A549 (cell line): ENCODE measurements around the gene RNF43. TPM values are rescaled to one million over a fixed set of nuclear protein-coding genes. Genes with fewer than 3 reads are reported as not detected.

Experiments used
- ATAC-seq, 2 experiments: fragments of 200-7000 bp in 1 of 2; fragments of >200 bp in 1 of 2; cut with Nextera tagmentation in 1 of 2; cut with Tn5 transposase in 1 of 2; 3 replicates each; pipeline versions ENCODE4 v1.8.0 to v1.9.1; 2018 to 2020; ENCODE audit warnings: mild to moderate bottlenecking in 1 of 2, moderate library complexity in 1 of 2
- CTCF ChIA-PET: fragments of 300-600 bp; sonication (Branson Sonifier 250); formaldehyde crosslinking; extraction: SDS; loops from one replicate; lab custom pipeline; 2021; ENCODE audit warnings: antibody characterized with exemption, inconsistent platforms; lab: Yijun Ruan, JAX
- POLR2A ChIA-PET: fragments of 350-600 bp; formaldehyde crosslinking; extraction: SDS; loops from one replicate; lab custom pipeline; 2021; ENCODE audit warnings: antibody characterized with exemption, inconsistent platforms; lab: Yijun Ruan, JAX
- DNase-seq, 2 experiments: peaks; one replicate each; pipeline versions ENCODE4 v3.0.0 to v3.0.0-alpha.2; 2011 to 2016; ENCODE audit warnings: low read depth in 1 of 2, low spot score in 1 of 2
- FAIRE-seq: peaks from 2 replicates; lab custom pipeline; 2011; peaks lifted over from hg19 to GRCh38; lab: Jason Lieb, UNC
- H3K27ac ChIP-seq, 2 experiments: fragments of >200 bp; sonication (Bioruptor Twin); formaldehyde crosslinking; 3 replicates each; pipeline ENCODE4 v1.5.1; 2016 to 2017
- H3K4me1 ChIP-seq: fragments of >200 bp; sonication (Bioruptor Twin); formaldehyde crosslinking; 3 replicates; pipeline ENCODE4 v1.6.1; 2016
- H3K4me2 ChIP-seq: fragments of >200 bp; sonication (Bioruptor Twin); formaldehyde crosslinking; 3 replicates; pipeline ENCODE4 v1.6.1; 2016
- H3K4me3 ChIP-seq: fragments of >200 bp; sonication (Bioruptor Twin); formaldehyde crosslinking; 3 replicates; pipeline ENCODE4 v1.5.1; 2016
- H3K9me3 ChIP-seq: fragments of >200 bp; sonication (Bioruptor Twin); formaldehyde crosslinking; 3 replicates; pipeline ENCODE4 v1.6.1; 2016
- BHLHE40 ChIP-seq: IDR thresholded peaks from 2 replicates; pipeline ENCODE4 v1.6.1; 2012; ENCODE audit warnings: low read depth, low read length, inconsistent platforms
- CBX2 ChIP-seq: fragments of 200-600 bp; sonication (generic); IDR thresholded peaks from 2 replicates; pipeline ENCODE4 v1.6.1; 2016; ENCODE audit warnings: low read depth, mild to moderate bottlenecking, borderline replicate concordance
- CEBPB ChIP-seq, 2 experiments: fragments of >200 bp in 1 of 2; sonication (Bioruptor Twin) in 1 of 2; formaldehyde crosslinking in 1 of 2; IDR thresholded peaks; 2 replicates each; pipeline ENCODE4 v1.6.1; 2012 to 2016
- CHD2 ChIP-seq: fragments of 150-350 bp; IDR thresholded peaks from 2 replicates; pipeline ENCODE4 v1.6.1; 2014; ENCODE audit warnings: low read length; ENCODE audit not compliant: partially characterized antibody
- EHF ChIP-seq: fragments of 250-450 bp; sonication (Bioruptor Pico); IDR thresholded peaks from 2 replicates; pipeline ENCODE4 v1.5.0; 2020; ENCODE audit warnings: mild to moderate bottlenecking
- ELK1 ChIP-seq: fragments of 150-350 bp; IDR thresholded peaks from 2 replicates; pipeline ENCODE4 v1.6.1; 2014; ENCODE audit warnings: low read depth, mild to moderate bottlenecking, low read length
- EP300 ChIP-seq, 2 experiments: fragments of >200 bp; sonication (Bioruptor Twin); formaldehyde crosslinking; IDR thresholded peaks; 2 replicates in 1 of 2; 3 replicates in 1 of 2; pipeline ENCODE4 v1.6.1; 2016 to 2017
- FOSB ChIP-seq: fragments of 250-450 bp; sonication (Bioruptor Pico); IDR thresholded peaks from 2 replicates; pipeline ENCODE4 v1.5.0; 2020; ENCODE audit warnings: mild to moderate bottlenecking, moderate library complexity
- FOSL2 ChIP-seq, 2 experiments: fragments of 450-650 bp in 1 of 2; fragments of >200 bp in 1 of 2; sonication (Bioruptor Twin) in 1 of 2; formaldehyde crosslinking; IDR thresholded peaks; 2 replicates each; pipeline versions ENCODE4 v1.5.0 to v1.6.1; 2016 to 2020; ENCODE audit warnings: mild to moderate bottlenecking in 1 of 2, moderate library complexity in 1 of 2
- FOXS1 ChIP-seq: fragments of 250-450 bp; sonication (Bioruptor Pico); IDR thresholded peaks from 2 replicates; pipeline ENCODE4 v1.5.0; 2020; ENCODE audit warnings: mild to moderate bottlenecking, moderate library complexity
- HDAC2 ChIP-seq: fragments of 200-600 bp; sonication (generic); IDR thresholded peaks from 2 replicates; pipeline ENCODE4 v1.6.1; 2016
- HOXA7 ChIP-seq: fragments of 250-450 bp; sonication (Bioruptor Pico); IDR thresholded peaks from 2 replicates; pipeline ENCODE4 v1.5.0; 2020; ENCODE audit warnings: mild to moderate bottlenecking, moderate library complexity
- HOXB13 ChIP-seq: fragments of 250-450 bp; sonication (Bioruptor Pico); IDR thresholded peaks from 2 replicates; pipeline ENCODE4 v1.5.0; 2020; ENCODE audit warnings: low read depth, mild to moderate bottlenecking, moderate library complexity
- JUN ChIP-seq, 2 experiments: fragments of >200 bp; sonication (Bioruptor Twin); formaldehyde crosslinking; IDR thresholded peaks; 2 replicates in 1 of 2; 3 replicates in 1 of 2; pipeline ENCODE4 v1.6.1; 2016 to 2017
- JUNB ChIP-seq: fragments of >200 bp; sonication (Bioruptor Twin); formaldehyde crosslinking; IDR thresholded peaks from 2 replicates; pipeline ENCODE4 v1.6.1; 2016
- KDM1A ChIP-seq: fragments of 200-600 bp; sonication (generic); IDR thresholded peaks from 2 replicates; pipeline ENCODE4 v1.6.1; 2016; ENCODE audit warnings: low read depth, mild to moderate bottlenecking
- MAFK ChIP-seq: fragments of 450-650 bp; IDR thresholded peaks from 2 replicates; pipeline ENCODE4 v1.6.1; 2014; ENCODE audit not compliant: partially characterized antibody
- NR3C1 ChIP-seq: fragments of >200 bp; sonication (Bioruptor Twin); formaldehyde crosslinking; IDR thresholded peaks from 3 replicates; pipeline ENCODE4 v1.6.1; 2017
- PHF8 ChIP-seq: fragments of 200-600 bp; sonication (generic); IDR thresholded peaks from 2 replicates; pipeline ENCODE4 v1.6.1; 2016; ENCODE audit warnings: low read depth, mild to moderate bottlenecking, antibody characterized with exemption, moderate library complexity, borderline replicate concordance
- POLR2AphosphoS2 ChIP-seq: conservative IDR thresholded peaks from 2 replicates; pipeline ENCODE4 v1.6.1; 2012; ENCODE audit warnings: low read length, improper control_type of control experiment, inconsistent platforms
- RAD21 ChIP-seq, 2 experiments: fragments of >200 bp in 1 of 2; sonication (Bioruptor Twin) in 1 of 2; formaldehyde crosslinking in 1 of 2; IDR thresholded peaks in 1 of 2; conservative IDR thresholded peaks in 1 of 2; 2 replicates in 1 of 2; 3 replicates in 1 of 2; pipeline ENCODE4 v1.6.1; 2012 to 2018; ENCODE audit warnings: inconsistent platforms in 1 of 2
- RCOR1 ChIP-seq: fragments of 150-350 bp; IDR thresholded peaks from 2 replicates; pipeline ENCODE4 v1.6.1; 2014; ENCODE audit warnings: antibody characterized with exemption, low read length, low read depth
- REST ChIP-seq: fragments of 200-600 bp; sonication (generic); IDR thresholded peaks from 2 replicates; pipeline ENCODE4 v1.6.1; 2016; ENCODE audit warnings: antibody characterized with exemption, mild to moderate bottlenecking, moderate library complexity
- RFX5 ChIP-seq: fragments of 450-650 bp; IDR thresholded peaks from 2 replicates; pipeline ENCODE4 v1.7.1; 2014; ENCODE audit warnings: antibody characterized with exemption, mild to moderate bottlenecking, moderate library complexity
- RNF2 ChIP-seq: fragments of 200-600 bp; sonication (generic); IDR thresholded peaks from 2 replicates; pipeline ENCODE4 v1.6.1; 2016; ENCODE audit warnings: low read depth, mild to moderate bottlenecking, antibody characterized with exemption, moderate library complexity, borderline replicate concordance
- SMC3 ChIP-seq: fragments of >200 bp; sonication (Bioruptor Twin); formaldehyde crosslinking; IDR thresholded peaks from 3 replicates; pipeline ENCODE4 v1.6.1; 2018; ENCODE audit warnings: inconsistent platforms
- TFCP2L1 ChIP-seq: fragments of 250-450 bp; sonication (Bioruptor Pico); IDR thresholded peaks from 2 replicates; pipeline ENCODE4 v1.5.0; 2021; ENCODE audit warnings: mild to moderate bottlenecking
- TP53 ChIP-seq: fragments of 250-450 bp; sonication (Bioruptor Pico); IDR thresholded peaks from 2 replicates; pipeline ENCODE4 v1.5.0; 2021; ENCODE audit warnings: mild to moderate bottlenecking, moderate library complexity
- WGBS: methylation state at CpG from one replicate; pipeline ENCODE4 v1.1.6; 2017; ENCODE audit errors: missing lambda C conversion rate; 5-methylcytosine and 5-hydroxymethylcytosine counted together
- polyA plus RNA-seq, 4 experiments: library from polyadenylated mRNA; depleted of rRNA in 3 of 4; stranded (reverse); fragments of >200 nt; fragmentation: RNase III in 1 of 4; extraction: RNeasy Plus Mini Kit Qiagen cat#74134 plus additional on column Dnase treatment in 1 of 4; gene quantifications; 2 replicates in 3 of 4; 3 replicates in 1 of 4; pipeline ENCODE4 v1.2.3, GENCODE V29; 2011 to 2017
- TF ChIP-seq, protein P1 (sequence below): IDR thresholded peaks from 2 replicates; pipeline ENCODE4 v1.6.1; 2012
- TF ChIP-seq, protein P2 (sequence below): fragments of >200 bp; sonication (Bioruptor Twin); formaldehyde crosslinking; IDR thresholded peaks from 2 replicates; pipeline ENCODE4 v1.6.1; 2016
- TF ChIP-seq, protein P3 (sequence below): fragments of 250-450 bp; sonication (Bioruptor Pico); IDR thresholded peaks from 2 replicates; pipeline ENCODE4 v1.5.0; 2021; ENCODE audit warnings: mild to moderate bottlenecking, moderate library complexity, borderline replicate concordance
- TF ChIP-seq, protein P4 (sequence below): fragments of >200 bp; sonication (Bioruptor Twin); formaldehyde crosslinking; IDR thresholded peaks from 3 replicates; pipeline ENCODE4 v1.6.1; 2016

The RNF43 gene
- polyA plus RNA-seq, 2 of the 4 experiments (the other 2 are of a cell fraction) = 2.5 to 6.6 TPM

DNA sequence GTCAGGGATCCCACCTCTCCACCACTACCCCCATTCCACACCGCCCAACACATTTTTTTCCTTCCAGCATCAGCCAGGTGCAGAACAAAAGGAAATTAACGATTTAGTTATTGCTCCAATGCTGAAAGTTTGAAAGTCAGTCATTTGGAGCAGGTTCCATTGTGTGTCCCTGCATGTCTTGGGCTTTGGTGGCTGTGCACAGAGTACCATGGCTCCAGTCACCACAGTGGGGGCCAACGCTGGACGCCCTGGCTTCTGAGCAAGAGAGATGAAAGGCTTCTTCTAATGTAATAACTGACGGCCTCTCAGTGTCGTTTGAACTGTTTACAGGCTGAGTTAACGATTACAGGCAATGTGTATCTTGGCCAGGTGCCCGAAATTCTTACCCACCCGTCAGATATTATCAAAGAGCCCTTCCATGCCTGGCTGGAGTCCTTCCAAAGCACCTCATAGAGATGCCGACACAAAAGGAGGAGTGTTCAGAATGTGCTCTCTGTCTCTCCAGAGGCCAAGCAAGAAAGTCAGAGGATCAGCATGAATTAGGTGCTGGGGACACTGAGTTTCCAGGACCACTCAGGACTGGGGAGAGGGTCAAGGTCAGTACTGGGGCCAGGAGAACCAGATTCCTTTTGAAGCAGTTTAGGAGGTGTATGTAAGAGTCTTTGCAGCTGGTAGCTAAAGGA is 25.9 kb downstream of the RNF43 start:
- Histone ChIP-seq H3K9me3 (no peaks in the 10 kb centered on the region), H3K4me3 (peak overlapping the region; percentile 4; the same call in 1 of the 3 replicates), H3K4me1 (peaks cover 72% of the 10 kb centered on the region), H3K27ac (peak overlapping the region; percentile 77 to 84), H3K4me2 (peak overlapping the region; percentile 75)
- FAIRE-seq (peak; percentile 100), DNase-seq (peak; percentile 67 to 96), ATAC-seq (peak; percentile 89 to 90)
- 8% methylated on average over 10 of the region's 10 CpGs for WGBS
- ChIA-PET CTCF (interaction anchor here (0.8 to 5.5 kb wide), 8 partner anchors 12 to 141 kb away, joined by 3 to 24 read pairs (median 4); partner anchors contain the start of genes RNF43 and SUPT4H1), POLR2A (interaction anchor here (0.6 to 1.1 kb wide), 3 partner anchors 26 to 39 kb away, joined by 3 to 4 read pairs (median 4); partner anchors contain the start of genes RNF43 and SUPT4H1)
- TF ChIP-seq FOSL2 (IDR thresholded peaks at IDR 0.05) (0 out of 2 replicates have a peak, but pooled peaks have one; percentile 17), FOSL2 (CRISPR knock-in tag; IDR thresholded peaks at IDR 0.05) (peak; percentile 39; the same call in 1 of the 2 replicates), RNF2 (no peak), EHF (no peak), POLR2AphosphoS2 (no peak), JUNB (peak; percentile 82), HDAC2 (no peak), RFX5 (no peak), CBX2 (no peak), RCOR1 (no peak), EP300 (IDR thresholded peaks at IDR 0.05) (peak; percentile 90 to 95; a peak in 4 of 5 replicates), MAFK (no peak), FOSB (CRISPR knock-in tag) (no peak), JUN (IDR thresholded peaks at IDR 0.05) (peak; percentile 96 to 99), TP53 (CRISPR knock-in tag) (no peak), CEBPB (IDR thresholded peaks at IDR 0.05) (peak; percentile 67 to 79), TFCP2L1 (CRISPR knock-in tag) (no peak), KDM1A (no peak), RAD21 (conservative IDR thresholded peaks at IDR 0.05 in 1 of 2, IDR thresholded peaks at IDR 0.05 in 1 of 2) (peak; percentile 24 to 66; a peak in 3 of 5 replicates), FOXS1 (peak; percentile 87), CHD2 (no peak), HOXB13 (no peak), ELK1 (no peak), REST (no peak), BHLHE40 (no peak), NR3C1 (no peak), HOXA7 (CRISPR knock-in tag) (no peak), PHF8 (no peak), SMC3 (peak; percentile 62; the same call in 2 of the 3 replicates)
- TF ChIP-seq, protein P1, sequence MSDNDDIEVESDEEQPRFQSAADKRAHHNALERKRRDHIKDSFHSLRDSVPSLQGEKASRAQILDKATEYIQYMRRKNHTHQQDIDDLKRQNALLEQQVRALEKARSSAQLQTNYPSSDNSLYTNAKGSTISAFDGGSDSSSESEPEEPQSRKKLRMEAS = peak; percentile 86
- TF ChIP-seq, protein P2, sequence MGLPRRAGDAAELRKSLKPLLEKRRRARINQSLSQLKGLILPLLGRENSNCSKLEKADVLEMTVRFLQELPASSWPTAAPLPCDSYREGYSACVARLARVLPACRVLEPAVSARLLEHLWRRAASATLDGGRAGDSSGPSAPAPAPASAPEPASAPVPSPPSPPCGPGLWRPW = no peak
- TF ChIP-seq, protein P3, sequence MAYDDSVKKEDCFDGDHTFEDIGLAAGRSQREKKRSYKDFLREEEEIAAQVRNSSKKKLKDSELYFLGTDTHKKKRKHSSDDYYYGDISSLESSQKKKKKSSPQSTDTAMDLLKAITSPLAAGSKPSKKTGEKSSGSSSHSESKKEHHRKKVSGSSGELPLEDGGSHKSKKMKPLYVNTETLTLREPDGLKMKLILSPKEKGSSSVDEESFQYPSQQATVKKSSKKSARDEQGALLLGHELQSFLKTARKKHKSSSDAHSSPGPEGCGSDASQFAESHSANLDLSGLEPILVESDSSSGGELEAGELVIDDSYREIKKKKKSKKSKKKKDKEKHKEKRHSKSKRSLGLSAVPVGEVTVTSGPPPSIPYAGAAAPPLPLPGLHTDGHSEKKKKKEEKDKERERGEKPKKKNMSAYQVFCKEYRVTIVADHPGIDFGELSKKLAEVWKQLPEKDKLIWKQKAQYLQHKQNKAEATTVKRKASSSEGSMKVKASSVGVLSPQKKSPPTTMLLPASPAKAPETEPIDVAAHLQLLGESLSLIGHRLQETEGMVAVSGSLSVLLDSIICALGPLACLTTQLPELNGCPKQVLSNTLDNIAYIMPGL = no peak
- TF ChIP-seq, protein P4, sequence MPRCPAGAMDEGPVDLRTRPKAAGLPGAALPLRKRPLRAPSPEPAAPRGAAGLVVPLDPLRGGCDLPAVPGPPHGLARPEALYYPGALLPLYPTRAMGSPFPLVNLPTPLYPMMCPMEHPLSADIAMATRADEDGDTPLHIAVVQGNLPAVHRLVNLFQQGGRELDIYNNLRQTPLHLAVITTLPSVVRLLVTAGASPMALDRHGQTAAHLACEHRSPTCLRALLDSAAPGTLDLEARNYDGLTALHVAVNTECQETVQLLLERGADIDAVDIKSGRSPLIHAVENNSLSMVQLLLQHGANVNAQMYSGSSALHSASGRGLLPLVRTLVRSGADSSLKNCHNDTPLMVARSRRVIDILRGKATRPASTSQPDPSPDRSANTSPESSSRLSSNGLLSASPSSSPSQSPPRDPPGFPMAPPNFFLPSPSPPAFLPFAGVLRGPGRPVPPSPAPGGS = peak; percentile 96
